Measurements from ENCODE around the gene DNAJA1. TPM values are rescaled to one million over a fixed set of nuclear protein-coding genes. Genes with fewer than 3 reads are reported as not detected.
"Not testable (repeated sequence)": the region's sequence is repeated elsewhere in the genome, so short reads cannot be mapped to it uniquely, and the experiment has no call there.

Gene DNAJA1
- total RNA-seq, 1 experiment from 2014 or later, result 373 TPM

- intact Hi-C loops (cut with micrococcal nuclease; ENCODE audit: unreplicated experiment), result no loop called here
- no peak overlapping the region for H3K27ac ChIP-seq (ENCODE audit: low read depth, low read length, poor library complexity, severe bottlenecking)
- DNase-seq (ENCODE audit: low spot score), result no peak
- ChIA-PET CTCF (no interaction called here), POLR2A (ENCODE audit: low non-redundant PET) (no interaction called here)
- H3K4me1 ChIP-seq (ENCODE audit: insufficient read depth, low read length, poor library complexity, severe bottlenecking), result no peaks in the 10 kb centered on the region
- no peak overlapping the region for H3K4me3 ChIP-seq (ENCODE audit: low read depth, low read length, poor library complexity, severe bottlenecking)
- no peaks in the 10 kb centered on the region for H3K27me3 ChIP-seq (replicated peaks; ENCODE audit: insufficient read depth, low read depth, low read length, poor library complexity)
- H3K36me3 ChIP-seq (ENCODE audit: insufficient read depth, low read length, poor library complexity, severe bottlenecking), result peaks cover 29% of the 10 kb centered on the region
- TF ChIP-seq EZH2 (IDR thresholded peaks at IDR 0.05; ENCODE audit: borderline replicate concordance, low read depth, low read length, poor library complexity, severe bottlenecking), result no peak
- no peak for TF ChIP-seq CTCF (conservative IDR thresholded peaks at IDR 0.05; ENCODE audit: low read depth, low read length)
- BruUV-seq (replicated peaks), result no TSS peak
- no peaks in the 10 kb centered on the region for H3K9me3 ChIP-seq (ENCODE audit: low read depth, low read length, poor library complexity, severe bottlenecking)
These were observed 35.4 kb upstream of the DNAJA1 start for GRCh38 chr9:32989660-32990059.

GRCh38 chr9:32991897-32992594 is 33.0 kb upstream of the DNAJA1 start:
- H3K36me3 ChIP-seq (ENCODE audit: insufficient read depth, low read length, poor library complexity, severe bottlenecking), result peaks cover 21% of the 10 kb centered on the region
- POLR2A ChIA-PET (ENCODE audit: low non-redundant PET), result no interaction called here
- no peak for DNase-seq (ENCODE audit: low spot score)
- intact Hi-C loops (cut with micrococcal nuclease; ENCODE audit: unreplicated experiment), result no loop called here
- no peak overlapping the region for H3K27ac ChIP-seq (ENCODE audit: low read depth, low read length, poor library complexity, severe bottlenecking)
- no TSS peak for BruUV-seq (replicated peaks)
- H3K9me3 ChIP-seq (ENCODE audit: low read depth, low read length, poor library complexity, severe bottlenecking), result no peaks in the 10 kb centered on the region
- no peaks in the 10 kb centered on the region for H3K27me3 ChIP-seq (replicated peaks; ENCODE audit: insufficient read depth, low read depth, low read length, poor library complexity)
- no peaks in the 10 kb centered on the region for H3K4me1 ChIP-seq (ENCODE audit: insufficient read depth, low read length, poor library complexity, severe bottlenecking)
- CTCF ChIA-PET, result no interaction called here
- no peak overlapping the region for H3K4me3 ChIP-seq (ENCODE audit: low read depth, low read length, poor library complexity, severe bottlenecking)
- no peak for TF ChIP-seq CTCF (conservative IDR thresholded peaks at IDR 0.05; ENCODE audit: low read depth, low read length)
- TF ChIP-seq EZH2 (IDR thresholded peaks at IDR 0.05; ENCODE audit: borderline replicate concordance, low read depth, low read length, poor library complexity, severe bottlenecking), result no peak

GRCh38 chr9:32992595-32993238 is 32.4 kb upstream of the DNAJA1 start:
- ChIA-PET POLR2A (ENCODE audit: low non-redundant PET) (no interaction called here), CTCF (no interaction called here)
- H3K4me3 ChIP-seq (ENCODE audit: low read depth, low read length, poor library complexity, severe bottlenecking), result no peak overlapping the region
- TF ChIP-seq EZH2 (IDR thresholded peaks at IDR 0.05; ENCODE audit: borderline replicate concordance, low read depth, low read length, poor library complexity, severe bottlenecking) (no peak), CTCF (conservative IDR thresholded peaks at IDR 0.05; ENCODE audit: low read depth, low read length) (no peak)
- no peak overlapping the region for H3K27ac ChIP-seq (ENCODE audit: low read depth, low read length, poor library complexity, severe bottlenecking)
- H3K4me1 ChIP-seq (ENCODE audit: insufficient read depth, low read length, poor library complexity, severe bottlenecking), result no peaks in the 10 kb centered on the region
- BruUV-seq (replicated peaks), result no TSS peak
- H3K9me3 ChIP-seq (ENCODE audit: low read depth, low read length, poor library complexity, severe bottlenecking), result no peaks in the 10 kb centered on the region
- DNase-seq (ENCODE audit: low spot score), result no peak
- intact Hi-C loops (cut with micrococcal nuclease; ENCODE audit: unreplicated experiment), result no loop called here
- no peaks in the 10 kb centered on the region for H3K27me3 ChIP-seq (replicated peaks; ENCODE audit: insufficient read depth, low read depth, low read length, poor library complexity)
- H3K36me3 ChIP-seq (ENCODE audit: insufficient read depth, low read length, poor library complexity, severe bottlenecking), result peaks cover 14% of the 10 kb centered on the region

- CTCF ChIA-PET, result interaction anchor here (0.6 kb wide), 1 partner anchor 15 kb away, joined by 3 read pairs; no protein-coding TSS in a partner anchor
- intact Hi-C loops (cut with micrococcal nuclease; ENCODE audit: unreplicated experiment); POLR2A ChIA-PET (ENCODE audit: low non-redundant PET): not testable (repeated sequence)
These were observed 24.4 kb upstream of the DNAJA1 start for GRCh38 chr9:33000682-33001055.

GRCh38 chr9:33005335-33005734 is 19.7 kb upstream of the DNAJA1 start:
- DNase-seq (ENCODE audit: low spot score); POLR2A ChIA-PET (ENCODE audit: low non-redundant PET); CTCF ChIA-PET; H3K4me1 ChIP-seq (ENCODE audit: insufficient read depth, low read length, poor library complexity, severe bottlenecking); H3K4me3 ChIP-seq (ENCODE audit: low read depth, low read length, poor library complexity, severe bottlenecking); H3K36me3 ChIP-seq (ENCODE audit: insufficient read depth, low read length, poor library complexity, severe bottlenecking); BruUV-seq (replicated peaks); intact Hi-C loops (cut with micrococcal nuclease; ENCODE audit: unreplicated experiment); H3K27ac ChIP-seq (ENCODE audit: low read depth, low read length, poor library complexity, severe bottlenecking); H3K27me3 ChIP-seq (replicated peaks; ENCODE audit: insufficient read depth, low read depth, low read length, poor library complexity); H3K9me3 ChIP-seq (ENCODE audit: low read depth, low read length, poor library complexity, severe bottlenecking): not testable (repeated sequence)

More at GRCh38 chr9:33000682-33001055, 24.4 kb upstream of the DNAJA1 start:
- Histone ChIP-seq H3K4me3 (ENCODE audit: low read depth, low read length, poor library complexity, severe bottlenecking) (peak overlapping the region; percentile 91), H3K27ac (ENCODE audit: low read depth, low read length, poor library complexity, severe bottlenecking) (peak overlapping the region; percentile 91)
- not testable (repeated sequence) for H3K36me3 ChIP-seq (ENCODE audit: insufficient read depth, low read length, poor library complexity, severe bottlenecking); H3K27me3 ChIP-seq (replicated peaks; ENCODE audit: insufficient read depth, low read depth, low read length, poor library complexity); DNase-seq (ENCODE audit: low spot score); BruUV-seq (replicated peaks); H3K4me1 ChIP-seq (ENCODE audit: insufficient read depth, low read length, poor library complexity, severe bottlenecking); H3K9me3 ChIP-seq (ENCODE audit: low read depth, low read length, poor library complexity, severe bottlenecking)

Data from A673 (cell line).